HG03457 (cell line): ENCODE measurements around the gene KIZ.
"Not testable (repeated sequence)": the region's sequence is repeated elsewhere in the genome, so short reads cannot be mapped to it uniquely, and the experiment has no call there.

Experiments used
- ATAC-seq: cut with Tn5 transposase; IDR thresholded peaks from one replicate; pipeline ENCODE4 v1.9.1; 2021; ENCODE audit warnings: moderate number of reproducible peaks; ENCODE audit not compliant: unreplicated experiment

KIZ gene

DNA sequence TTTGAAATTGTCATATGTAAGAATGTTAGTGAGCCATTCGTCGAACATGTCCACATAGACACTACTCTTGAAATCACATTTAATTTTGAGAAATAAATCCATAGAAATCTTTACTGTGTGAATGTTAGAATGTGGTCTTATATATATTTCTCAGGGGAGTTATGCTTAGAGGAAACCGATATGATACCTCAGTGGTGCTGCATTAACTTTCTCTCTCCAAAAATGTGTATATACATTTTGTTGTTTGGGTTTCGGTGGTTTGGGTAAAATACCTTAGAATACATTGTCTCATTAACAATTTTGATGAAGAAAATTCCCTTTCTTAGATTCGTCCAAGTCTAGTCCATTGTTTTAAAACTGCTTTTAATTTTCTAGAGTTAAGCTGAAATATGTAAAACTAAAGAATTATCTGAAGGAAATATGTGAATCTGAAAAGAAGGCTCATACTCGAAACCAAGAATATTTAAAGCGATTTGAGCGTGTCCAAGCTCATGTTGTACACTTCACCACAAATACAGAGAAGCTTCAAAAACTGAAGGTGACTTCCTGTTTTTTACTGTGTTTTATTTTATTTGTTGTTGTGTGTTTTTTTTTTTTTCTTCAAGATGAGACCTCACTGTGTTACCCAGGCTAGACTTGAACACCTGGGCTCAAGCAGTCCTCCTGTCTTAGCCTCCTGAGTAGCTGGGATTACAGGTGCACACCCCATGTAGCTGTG lies 10.3 kb downstream of the KIZ start:
- no peak for ATAC-seq

DNA sequence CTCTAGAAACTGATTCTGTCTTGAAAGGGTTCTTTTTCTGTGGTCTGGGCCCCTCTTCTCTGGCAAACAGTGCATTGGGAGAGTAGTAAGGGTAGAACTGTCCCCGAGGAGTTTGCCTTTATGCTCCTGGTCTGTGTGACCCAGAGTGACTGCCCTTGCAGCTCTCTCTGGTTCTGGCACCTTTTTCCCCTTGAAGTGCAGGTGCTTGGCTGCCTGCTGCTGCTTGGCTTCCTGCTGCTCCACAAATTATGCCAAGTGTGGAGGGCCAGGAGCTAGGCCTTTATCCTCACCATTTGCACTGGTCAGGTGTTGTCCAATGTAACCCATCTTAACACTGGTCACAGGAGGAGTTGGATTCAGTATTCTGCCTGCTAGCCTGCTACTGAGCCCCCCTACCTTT lies 11.2 kb downstream of the KIZ start:
- ATAC-seq: no peak

DNA sequence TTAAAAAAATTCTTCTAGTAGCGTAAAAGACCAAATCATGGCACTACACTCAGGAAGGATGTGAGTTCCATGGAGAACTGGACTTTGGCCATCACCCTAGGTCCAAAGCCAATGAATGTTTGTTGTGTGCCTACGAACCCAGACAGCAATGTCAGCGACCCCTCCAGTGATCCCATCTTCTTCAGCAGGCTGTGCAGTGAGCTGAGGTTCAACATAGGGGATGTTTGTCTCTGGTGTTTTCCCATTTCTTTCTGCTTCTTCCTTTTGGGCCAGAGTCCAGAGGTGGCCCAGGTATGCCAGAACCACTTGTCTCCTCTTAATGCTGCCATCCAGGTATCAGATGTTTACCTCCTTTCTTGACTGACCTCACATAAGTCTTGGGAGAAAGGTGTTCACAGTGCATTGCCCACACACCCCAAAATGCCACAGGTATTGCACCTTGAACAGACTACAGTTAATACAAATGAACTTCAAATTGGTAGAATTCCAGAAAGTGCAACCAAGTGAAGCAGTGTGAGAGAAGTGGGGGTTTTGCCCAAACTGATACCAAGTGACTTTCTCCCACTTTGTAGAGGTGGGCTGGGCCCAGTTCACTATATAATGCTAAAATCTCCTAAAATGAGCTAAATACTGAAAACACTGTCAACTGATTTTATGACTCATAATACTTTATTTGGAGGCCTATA lies 14.1 kb downstream of the KIZ start:
- ATAC-seq: no peak

DNA sequence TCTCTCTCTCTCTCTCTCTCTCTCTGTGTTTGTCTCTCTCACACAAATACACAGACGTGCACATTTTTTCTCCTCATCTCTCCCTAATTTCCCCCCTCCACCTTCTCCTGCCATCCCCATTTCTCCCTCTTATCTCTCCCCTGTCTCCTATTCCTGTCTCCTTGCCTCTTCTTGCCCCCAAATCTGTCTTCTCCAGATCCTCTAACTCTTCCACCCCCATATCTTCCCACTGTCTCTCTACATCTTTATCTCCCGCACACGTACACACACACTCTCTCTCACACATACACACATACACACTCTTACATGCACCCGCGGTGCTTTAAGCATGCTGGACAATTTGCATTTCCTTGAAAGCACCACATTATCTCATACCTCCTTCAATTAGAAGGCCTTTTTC lies 15.9 kb downstream of the KIZ start:
- ATAC-seq: no peak

DNA sequence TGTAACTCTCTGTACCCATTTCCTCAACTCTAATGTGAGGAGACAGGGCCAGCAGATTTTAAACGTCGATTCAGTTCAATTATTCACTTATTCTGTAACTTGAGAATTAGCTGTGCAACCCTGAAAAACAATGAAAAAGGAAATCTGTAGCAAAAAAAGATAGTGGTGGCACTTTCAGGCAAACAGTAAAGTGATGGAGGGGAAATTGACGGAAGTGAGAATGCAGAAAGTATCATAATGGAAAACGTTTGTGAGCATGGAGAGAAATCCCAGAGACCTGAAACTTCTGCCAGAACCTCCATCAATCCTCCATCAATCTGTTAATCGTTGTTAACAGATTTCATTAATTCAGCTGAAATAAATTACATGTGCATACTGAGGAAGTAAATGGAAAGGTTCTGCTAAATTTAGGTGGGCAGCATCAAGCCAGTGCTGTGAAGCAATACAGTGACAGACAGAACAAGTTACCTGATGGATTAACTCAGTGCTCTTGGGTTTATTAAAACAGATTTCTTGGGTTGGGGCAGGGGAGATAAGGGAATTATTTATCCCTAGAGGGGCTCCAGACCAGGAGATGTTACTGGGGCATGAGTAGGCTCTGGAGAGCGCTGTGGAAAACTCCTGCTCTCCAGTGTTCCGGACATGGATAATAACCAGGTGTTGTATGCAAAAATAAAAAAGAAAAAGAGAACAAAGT lies 17.5 kb downstream of the KIZ start:
- ATAC-seq: no peak

DNA sequence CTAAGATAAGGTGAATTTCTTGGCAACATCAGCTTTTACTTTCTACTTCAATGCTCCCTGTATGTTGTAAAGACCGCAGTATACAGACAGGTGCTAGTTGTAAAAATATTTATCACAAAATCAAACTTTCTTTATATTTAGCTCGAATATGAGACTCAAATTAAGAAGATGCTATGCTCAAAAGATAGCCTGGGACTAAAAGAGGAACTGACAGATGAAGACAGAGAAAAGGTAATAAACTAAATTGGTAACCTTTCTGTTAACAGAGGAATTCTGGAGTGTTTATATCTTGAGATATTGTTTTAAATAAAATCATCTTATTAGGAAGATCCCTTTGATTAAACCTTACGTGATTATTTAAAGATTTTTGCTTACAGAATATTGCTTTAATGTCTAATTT lies 19.5 kb downstream of the KIZ start:
- ATAC-seq: no peak

DNA sequence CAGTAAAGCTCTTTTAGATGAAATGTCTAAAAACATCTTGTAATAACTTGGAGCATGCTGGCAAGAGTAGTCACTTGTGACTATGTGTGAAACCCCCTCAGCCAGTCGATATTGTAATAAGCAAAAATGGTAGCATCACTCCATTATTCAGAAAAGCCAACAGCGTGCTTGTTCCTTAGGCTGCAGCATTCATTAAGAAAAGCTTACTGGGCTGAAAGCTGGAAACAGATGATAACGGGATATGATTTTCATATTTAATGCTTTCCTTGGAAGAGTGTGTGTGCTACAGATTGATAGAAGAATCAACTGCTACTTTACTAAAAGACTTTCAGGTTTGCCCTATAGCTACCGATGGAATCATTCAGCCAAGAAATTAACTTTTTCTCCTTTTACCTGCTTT lies 20.3 kb downstream of the KIZ start:
- ATAC-seq: no peak

DNA sequence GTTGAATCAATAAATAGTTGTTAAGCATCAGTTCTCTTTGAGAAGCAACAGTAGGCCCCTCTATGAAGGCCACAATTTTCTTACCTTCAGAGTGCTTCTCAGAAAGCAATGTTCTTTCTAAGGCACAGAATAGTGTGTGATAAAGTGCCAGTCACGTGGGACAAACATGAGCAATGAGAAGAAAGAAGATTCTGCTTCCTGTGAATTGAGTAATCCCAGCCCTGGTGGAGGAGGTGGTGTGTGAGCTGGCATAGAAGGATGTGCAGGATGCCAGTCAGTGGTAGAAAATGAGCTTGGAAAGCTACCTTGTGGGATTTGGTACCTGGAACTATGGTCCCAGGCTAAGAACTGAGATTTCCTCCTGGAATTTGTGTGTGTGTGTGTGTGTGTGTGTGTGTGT lies 21.7 kb downstream of the KIZ start:
- ATAC-seq: no peak

DNA sequence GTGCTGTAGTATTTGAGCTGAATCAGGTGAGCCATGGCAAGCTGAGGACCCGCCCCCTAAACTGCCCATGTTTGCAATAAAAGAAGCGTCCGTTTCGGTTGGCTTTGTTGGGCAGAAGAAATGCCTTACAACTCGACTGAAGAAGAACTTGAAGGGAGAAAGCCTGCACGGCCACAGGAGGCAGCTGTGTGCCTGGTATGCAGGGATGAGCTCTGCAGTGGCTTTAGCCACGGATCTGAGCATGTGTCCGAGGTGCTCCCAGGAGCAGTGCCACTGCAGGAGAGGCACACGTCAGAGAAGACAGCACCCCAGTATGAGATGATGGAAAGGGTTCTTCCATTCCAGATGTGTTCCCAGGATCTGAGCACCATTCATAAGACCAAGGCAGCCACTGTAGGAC lies 23.5 kb downstream of the KIZ start:
- ATAC-seq: no peak

DNA sequence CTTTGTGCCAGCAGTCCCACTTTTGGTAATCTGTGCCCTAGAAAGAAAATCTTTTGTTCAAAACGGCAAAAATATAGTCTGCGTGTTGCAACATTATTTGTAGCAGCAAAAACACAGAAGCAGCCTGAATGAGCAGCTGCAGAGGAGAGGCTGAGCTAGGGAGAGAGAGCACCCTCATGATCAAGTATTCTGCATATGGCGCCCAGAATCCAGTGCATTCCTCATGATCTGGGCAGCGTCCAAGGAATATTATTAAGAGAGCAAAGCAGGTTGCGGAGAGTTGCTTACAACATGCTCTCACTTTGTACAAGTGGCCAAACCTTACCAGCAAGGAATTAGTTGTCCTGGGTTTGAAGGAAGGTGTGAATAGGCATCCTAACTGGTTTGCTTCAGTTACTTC lies 25.9 kb downstream of the KIZ start:
- no peak for ATAC-seq

DNA sequence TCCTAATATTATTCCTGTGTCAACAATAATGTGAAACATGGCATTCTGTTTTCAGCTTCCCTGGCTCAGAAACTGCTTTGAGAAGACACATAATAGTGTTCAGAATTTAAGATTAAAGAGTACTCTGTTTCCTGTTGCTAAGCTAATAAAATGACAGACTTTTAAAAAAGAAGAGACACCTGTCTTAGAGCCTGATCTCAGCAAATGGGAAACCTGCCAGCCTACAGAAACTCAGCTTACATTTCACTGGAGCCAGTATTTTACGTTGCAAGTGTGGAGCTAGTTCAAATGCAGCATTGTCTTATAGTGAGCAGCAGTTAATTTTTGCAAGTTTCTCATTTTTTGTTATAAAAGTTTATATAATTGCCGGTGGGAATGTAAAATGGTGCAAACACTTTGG lies 28.8 kb downstream of the KIZ start:
- ATAC-seq: no peak

DNA sequence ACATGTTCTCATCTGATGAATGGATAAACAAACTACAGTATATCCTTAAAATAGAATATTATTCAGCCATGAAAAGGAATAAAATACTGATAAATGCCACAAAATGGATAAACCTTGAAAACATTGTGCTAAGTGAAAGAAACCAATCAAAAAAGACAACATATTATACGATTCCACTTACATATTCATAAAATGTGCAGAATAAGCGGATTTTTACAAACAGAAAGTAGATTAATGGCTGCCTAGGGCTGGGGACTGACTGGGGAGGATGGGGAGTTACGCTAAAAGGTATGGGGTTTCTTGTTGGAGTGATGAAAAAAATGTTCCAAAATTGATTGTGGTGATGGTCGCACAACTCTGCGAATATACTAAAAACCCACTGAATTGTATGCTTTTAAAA lies 29.4 kb downstream of the KIZ start:
- ATAC-seq: no peak

DNA sequence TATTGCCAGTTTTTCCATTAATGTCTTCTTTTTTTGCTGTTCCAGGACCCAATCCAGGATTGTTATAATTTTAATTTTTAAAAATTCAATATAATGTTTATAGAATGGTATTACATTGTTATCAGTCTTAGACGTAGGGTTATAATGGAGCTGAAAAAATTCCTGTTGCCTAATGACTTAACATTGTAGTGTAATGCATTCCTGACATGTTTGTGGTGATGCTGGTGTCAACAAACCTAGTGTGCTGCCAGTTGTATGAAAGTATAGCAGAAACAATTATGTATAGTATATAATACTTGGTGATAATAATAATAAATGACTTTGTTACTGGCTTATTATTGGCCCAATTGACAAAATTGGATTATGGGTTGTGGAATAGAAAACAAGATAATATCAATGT lies 30.4 kb downstream of the KIZ start:
- no peak for ATAC-seq

DNA sequence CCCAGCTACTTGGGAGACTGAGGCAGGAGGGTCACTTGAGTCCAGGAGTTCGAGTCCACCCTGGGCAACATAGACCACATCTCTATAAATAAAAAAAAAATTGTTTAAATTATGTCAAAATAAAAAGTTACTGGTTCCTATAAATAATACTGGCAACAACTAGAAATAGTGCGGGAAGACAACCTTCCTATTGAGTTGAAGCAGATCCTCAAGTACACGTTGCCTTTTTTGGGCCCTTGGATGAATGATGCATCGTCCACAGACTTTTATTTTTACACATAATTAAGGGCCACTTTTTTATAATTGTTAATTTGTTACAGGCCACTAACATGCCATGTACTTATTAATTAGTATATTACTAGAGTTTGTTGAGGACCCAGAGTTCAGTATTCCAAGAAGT lies 31.1 kb downstream of the KIZ start:
- ATAC-seq: no peak

DNA sequence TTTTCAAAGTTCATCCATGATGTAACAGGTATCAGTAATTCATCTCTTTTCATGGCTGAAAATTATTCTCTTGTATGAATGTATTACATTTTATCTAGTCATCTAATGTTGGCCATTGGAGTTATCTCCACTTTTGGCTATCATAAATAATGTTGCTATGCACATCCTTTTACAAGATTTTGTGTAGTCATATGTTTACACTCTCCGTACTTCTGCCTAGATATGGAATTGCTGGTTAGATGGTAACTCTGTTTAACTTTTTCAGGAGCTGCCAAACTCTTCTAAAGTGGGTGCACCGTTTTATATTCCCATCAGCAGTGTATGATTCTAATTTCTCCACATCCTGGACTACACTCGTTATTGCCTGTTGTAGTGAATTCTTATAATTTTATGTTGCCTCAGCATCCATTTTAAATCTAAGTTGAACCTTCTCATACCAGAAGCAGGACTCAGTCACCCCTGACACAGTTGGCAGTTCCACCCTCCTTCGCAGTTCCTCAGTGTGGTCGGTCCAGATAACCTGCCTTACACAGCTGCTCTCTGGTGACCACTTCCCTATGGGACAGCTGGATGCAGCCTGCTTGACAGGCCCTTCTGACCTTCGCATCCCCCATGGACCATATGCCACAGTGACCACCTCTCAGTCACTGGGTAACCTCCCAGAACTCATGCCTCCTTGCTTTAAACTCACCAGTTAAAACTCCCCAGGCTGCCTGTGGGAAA lies 33.9 kb downstream of the KIZ start:
- no peak for ATAC-seq

DNA sequence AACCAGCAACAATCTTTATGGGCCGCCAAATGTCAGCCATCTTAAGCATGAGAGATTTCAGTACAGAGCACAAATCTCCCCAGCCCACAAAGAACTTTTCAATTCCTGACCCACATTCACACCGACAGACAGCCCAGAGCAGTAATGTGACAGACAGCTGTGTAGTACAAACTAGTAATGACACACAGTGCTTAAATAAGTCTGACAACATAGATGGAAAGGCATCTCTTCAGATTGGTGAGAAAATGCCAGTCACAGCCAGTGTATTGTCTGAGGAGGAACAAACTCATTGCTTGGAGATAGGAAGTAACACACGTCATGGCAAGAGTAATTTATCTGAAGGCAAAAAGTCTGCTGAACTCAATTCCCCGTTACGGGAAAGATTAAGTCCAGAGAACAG lies 36.0 kb downstream of the KIZ start:
- no peak for ATAC-seq

DNA sequence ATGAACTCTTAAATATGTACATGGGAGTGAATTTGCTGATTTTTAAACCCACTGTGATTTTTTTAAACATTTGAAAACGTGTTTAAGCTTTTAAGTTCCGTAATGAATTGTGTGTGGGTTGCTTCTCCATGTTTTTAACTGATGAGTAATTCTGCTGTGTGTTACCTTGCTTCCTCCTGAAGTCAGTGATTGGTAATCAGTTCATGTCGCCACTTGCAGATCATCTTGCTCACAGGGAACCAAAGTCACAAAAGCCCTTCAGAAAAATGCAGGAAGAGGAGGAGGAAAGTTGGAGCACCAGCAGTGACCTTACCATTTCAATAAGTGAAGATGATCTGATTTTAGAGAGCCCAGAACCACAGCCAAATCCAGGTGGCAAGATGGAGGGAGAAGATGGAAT lies 36.7 kb downstream of the KIZ start:
- no peak for ATAC-seq

DNA sequence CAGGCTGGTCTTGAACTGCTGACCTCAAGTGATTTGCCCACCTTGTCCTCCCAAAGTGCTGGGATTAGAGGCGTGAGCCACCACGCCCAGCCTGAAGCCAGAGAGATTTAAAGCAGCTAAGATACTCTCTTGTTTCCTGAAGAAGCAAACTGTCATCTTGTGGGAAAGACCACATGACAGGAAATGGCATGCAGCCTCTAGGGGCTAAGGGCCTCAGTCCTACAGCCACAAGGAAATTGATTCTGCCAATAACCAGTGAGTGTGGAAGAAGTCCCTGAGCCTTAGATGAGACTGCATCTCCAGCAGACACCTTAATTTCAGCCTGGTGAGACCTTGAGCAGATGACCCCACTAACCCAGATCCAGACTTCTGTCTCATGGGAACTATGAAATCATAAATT lies 40.9 kb downstream of the KIZ start:
- ATAC-seq: peak; percentile 59

DNA sequence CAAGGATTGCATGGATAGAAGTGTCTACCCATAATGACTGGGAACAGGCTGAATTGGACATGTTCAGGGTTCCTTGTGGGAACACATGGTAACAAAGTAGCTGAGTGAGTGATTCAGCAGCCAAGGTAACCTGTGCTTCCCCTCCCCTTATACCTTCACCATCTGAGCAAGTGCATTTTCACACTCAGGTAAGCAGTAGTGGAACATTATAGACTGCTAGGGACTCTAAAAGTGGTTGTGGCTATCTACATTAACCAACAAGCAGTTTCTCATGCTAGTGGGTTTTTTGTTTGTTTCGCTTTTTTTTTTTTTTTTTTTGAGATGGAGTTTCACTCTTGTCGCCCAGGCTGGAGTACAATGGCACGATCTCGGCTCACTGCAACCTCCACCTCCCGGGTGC lies 41.4 kb downstream of the KIZ start:
- peak; percentile 59 for ATAC-seq

DNA sequence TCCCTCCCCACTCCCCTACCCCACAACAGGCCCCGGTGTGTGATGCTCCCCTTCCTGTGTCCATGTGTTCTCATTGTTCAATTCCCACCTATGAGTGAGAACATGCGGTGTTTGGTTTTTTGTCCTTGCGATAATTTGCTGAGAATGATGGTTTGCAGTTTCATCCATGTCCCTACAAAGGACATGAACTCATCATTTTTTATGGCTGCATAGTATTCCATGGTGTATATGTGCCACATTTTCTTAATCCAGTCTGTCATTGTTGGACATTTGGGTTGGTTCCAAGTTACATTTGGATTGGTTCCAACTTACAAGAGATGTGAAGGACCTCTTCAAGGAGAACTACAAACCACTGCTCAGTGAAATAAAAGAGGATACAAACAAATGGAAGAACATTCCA lies 42.2 kb downstream of the KIZ start:
- ATAC-seq: not testable (repeated sequence)

DNA sequence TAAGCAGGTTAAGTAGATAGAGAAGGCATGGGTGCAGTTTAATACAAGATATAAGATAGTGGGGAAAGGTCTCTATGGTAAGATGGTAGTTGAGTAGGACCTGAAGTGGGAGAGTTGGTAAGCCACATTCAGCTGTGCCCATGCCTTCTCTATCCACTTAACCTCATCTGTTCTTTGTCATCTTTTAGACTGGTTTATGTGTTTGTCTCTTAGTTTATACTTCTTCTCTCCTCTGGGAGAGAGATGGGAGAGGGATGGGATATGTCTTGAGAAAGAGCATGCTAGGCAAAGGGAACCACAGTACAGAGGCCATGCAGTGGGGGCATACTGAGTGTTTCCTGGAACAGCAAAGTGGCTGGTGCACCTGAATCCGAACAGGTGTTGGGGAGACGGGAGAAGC lies 46.7 kb downstream of the KIZ start:
- ATAC-seq: no peak

DNA sequence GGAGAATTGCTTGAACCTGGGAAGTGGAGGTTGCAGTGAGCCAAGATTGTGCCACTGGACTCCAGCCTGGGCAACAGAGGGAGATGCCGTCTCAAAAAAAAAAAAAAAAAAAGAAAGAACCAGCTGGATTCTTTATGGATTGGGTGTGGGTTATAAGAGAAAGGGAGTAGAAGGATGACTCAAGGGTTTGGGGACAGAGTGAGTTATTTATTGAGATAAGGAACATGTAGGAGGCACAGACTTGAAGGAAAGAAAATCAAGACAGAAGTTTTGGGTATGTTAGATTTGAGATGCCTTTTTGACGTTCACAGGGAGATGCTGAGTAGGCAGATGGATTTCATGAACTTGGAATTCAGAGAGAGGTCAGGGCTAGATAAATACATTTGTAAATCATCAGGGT lies 47.6 kb downstream of the KIZ start:
- ATAC-seq: no peak
